ENCODE data around the gene OTUD6A. TPM values are rescaled to one million over a fixed set of nuclear protein-coding genes. Genes with fewer than 3 reads are reported as not detected.
A peak's percentile ranks its signal among the peaks of the same experiment; 100 is the strongest.

Gene OTUD6A
- total RNA-seq, 1 donor from 2014 or later = not detected

- no peak for TF ChIP-seq CTCF (IDR thresholded peaks at IDR 0.05; ENCODE audit: unreplicated experiment)
- no peak for DNase-seq (ENCODE audit: low spot score in 2 of 2, unreplicated experiment in 2 of 2)
- H3K4me1 Mint-ChIP-seq = peaks cover 5% of the 10 kb centered on the region
- H3K9me3 Mint-ChIP-seq = peaks cover 16% of the 10 kb centered on the region
- no peaks in the 10 kb centered on the region for H3K27me3 Mint-ChIP-seq (ENCODE audit: low read depth)
- no peak overlapping the region for H3K4me3 Mint-ChIP-seq
- H3K27ac Mint-ChIP-seq = no peak overlapping the region
- no peaks in the 10 kb centered on the region for H3K36me3 Mint-ChIP-seq
These were observed 36.8 kb upstream of the OTUD6A start for GRCh38 chrX:70025464-70025863.

DNA sequence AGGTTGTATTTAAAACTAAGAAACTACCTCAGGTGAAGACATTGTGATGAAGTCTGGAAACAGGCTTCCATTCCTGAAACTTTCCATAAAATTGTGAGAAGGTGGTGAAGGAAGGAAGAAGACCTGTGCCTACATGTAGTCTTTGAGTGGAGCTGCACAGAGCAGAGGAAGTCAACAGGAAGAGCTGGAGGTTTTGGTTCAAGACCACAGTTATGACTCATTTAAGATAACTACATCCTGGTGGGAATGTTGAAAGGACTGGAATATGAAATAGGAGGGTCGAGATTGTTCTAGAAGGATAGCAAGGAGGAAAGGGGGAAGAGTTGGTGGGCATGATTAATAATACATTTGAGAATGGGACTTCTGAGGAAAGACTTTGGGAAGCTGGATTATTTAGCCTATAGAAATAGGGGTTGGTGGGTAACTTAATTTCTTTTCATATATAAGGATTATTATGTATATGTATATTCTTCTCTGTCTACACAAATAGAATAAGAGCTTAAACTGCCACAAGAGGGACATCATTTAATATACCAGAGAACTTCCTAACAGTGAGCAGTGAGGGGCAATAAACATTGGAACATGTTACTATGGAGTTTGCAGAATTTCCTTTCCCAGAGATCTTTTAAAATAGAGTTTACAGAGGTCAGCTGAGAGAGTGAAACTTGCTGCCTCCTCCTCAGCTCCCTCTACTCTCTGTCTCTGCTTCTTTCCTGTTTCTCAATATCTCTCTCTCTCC, 36.0 kb upstream of the OTUD6A start:
- H3K27me3 Mint-ChIP-seq (ENCODE audit: low read depth) = no peaks in the 10 kb centered on the region
- no peak overlapping the region for H3K4me3 Mint-ChIP-seq
- no peaks in the 10 kb centered on the region for H3K36me3 Mint-ChIP-seq
- H3K9me3 Mint-ChIP-seq = peaks cover 22% of the 10 kb centered on the region
- H3K4me1 Mint-ChIP-seq = peaks cover 5% of the 10 kb centered on the region
- DNase-seq (ENCODE audit: low spot score in 2 of 2, unreplicated experiment in 2 of 2) = no peak
- TF ChIP-seq CTCF (IDR thresholded peaks at IDR 0.05; ENCODE audit: unreplicated experiment) = no peak
- H3K27ac Mint-ChIP-seq = no peak overlapping the region

GRCh38 chrX:70026851-70027200, 35.4 kb upstream of the OTUD6A start:
- Mint-ChIP-seq H3K4me1 (peaks cover 5% of the 10 kb centered on the region), H3K9me3 (peaks cover 22% of the 10 kb centered on the region)
- DNase-seq (ENCODE audit: low spot score in 2 of 2, unreplicated experiment in 2 of 2) = no peak

DNA sequence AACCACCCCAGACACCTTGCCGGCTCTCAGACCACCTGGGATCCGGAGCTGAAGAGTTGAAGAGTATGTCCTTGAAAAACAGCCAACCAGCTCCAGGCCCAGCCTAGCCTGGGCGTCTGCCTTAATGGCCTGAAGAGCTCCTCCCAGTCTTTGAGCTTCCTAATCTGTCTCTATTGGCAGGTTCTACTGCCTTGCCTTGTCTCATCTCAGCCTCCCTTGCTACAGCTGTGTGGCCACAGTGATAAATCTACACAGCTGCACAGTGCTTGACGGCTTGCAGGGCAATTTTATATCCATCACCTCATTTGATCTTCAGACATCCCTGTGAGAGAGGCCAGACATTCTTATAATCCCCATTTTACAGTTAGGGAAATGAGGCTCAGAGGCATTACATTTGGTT, 32.4 kb upstream of the OTUD6A start:
- Mint-ChIP-seq H3K9me3 (peaks cover 29% of the 10 kb centered on the region), H3K27ac (no peak overlapping the region), H3K4me3 (no peak overlapping the region), H3K27me3 (ENCODE audit: low read depth) (no peaks in the 10 kb centered on the region), H3K36me3 (no peaks in the 10 kb centered on the region), H3K4me1 (peaks cover 2% of the 10 kb centered on the region)
- no peak for TF ChIP-seq CTCF (IDR thresholded peaks at IDR 0.05; ENCODE audit: unreplicated experiment)
- no peak for DNase-seq (ENCODE audit: low spot score in 2 of 2, unreplicated experiment in 2 of 2)

More at GRCh38 chrX:70026851-70027200, 35.4 kb upstream of the OTUD6A start:
- Mint-ChIP-seq H3K27ac (no peak overlapping the region), H3K4me3 (no peak overlapping the region), H3K27me3 (ENCODE audit: low read depth) (no peaks in the 10 kb centered on the region), H3K36me3 (no peaks in the 10 kb centered on the region)
- no peak for TF ChIP-seq CTCF (IDR thresholded peaks at IDR 0.05; ENCODE audit: unreplicated experiment)

GRCh38 chrX:70030301-70030767, 31.9 kb upstream of the OTUD6A start:
- no peaks in the 10 kb centered on the region for H3K36me3 Mint-ChIP-seq
- H3K4me3 Mint-ChIP-seq = no peak overlapping the region
- no peaks in the 10 kb centered on the region for H3K27me3 Mint-ChIP-seq (ENCODE audit: low read depth)
- peaks cover 29% of the 10 kb centered on the region for H3K9me3 Mint-ChIP-seq
- no peaks in the 10 kb centered on the region for H3K4me1 Mint-ChIP-seq
- peak; percentile 63 for TF ChIP-seq CTCF (IDR thresholded peaks at IDR 0.05; ENCODE audit: unreplicated experiment)
- DNase-seq (ENCODE audit: low spot score in 2 of 2, unreplicated experiment in 2 of 2) = no peak
- H3K27ac Mint-ChIP-seq = no peak overlapping the region
